Neural cell (in vitro differentiated cells): ENCODE data around the gene CLSTN2. TPM values are rescaled to one million over a fixed set of nuclear protein-coding genes. Genes with fewer than 3 reads are reported as not detected.
A peak's percentile ranks its signal among the peaks of the same experiment; 100 is the strongest.

Source experiments
- H2AFZ ChIP-seq: fragments of 200-600, 300-800 bp; sonication (generic), shearing (Covaris generic); 2 replicates; pipeline ENCODE4 v1.6.0; 2014; ENCODE audit warnings: low read depth, mild to moderate bottlenecking, antibody characterized with exemption, low read length, moderate library complexity
- H3F3A ChIP-seq: fragments of 200-600 bp; shearing (Covaris generic); 2 replicates; pipeline ENCODE4 v1.6.1; 2016; ENCODE audit warnings: mild to moderate bottlenecking, moderate library complexity, mixed read lengths, antibody characterized with exemption, low read length; ENCODE audit not compliant: insufficient read depth, poor library complexity, severe bottlenecking
- H3K27ac ChIP-seq: fragments of 200-600, 300-800 bp; sonication (generic), shearing (Covaris generic); 2 replicates; pipeline ENCODE4 v1.5.1; 2014; ENCODE audit warnings: mild to moderate bottlenecking, low read length, moderate library complexity
- H3K27me3 ChIP-seq: fragments of 300-800, 200-600 bp; sonication (generic), shearing (Covaris generic); 2 replicates; pipeline ENCODE4 v1.6.0; 2014; ENCODE audit warnings: mild to moderate bottlenecking, low read depth, low read length, moderate library complexity; ENCODE audit not compliant: insufficient read depth
- H3K36me3 ChIP-seq: fragments of 300-800, 200-600 bp; sonication (generic), shearing (Covaris generic); 2 replicates; pipeline ENCODE4 v1.5.1; 2014; ENCODE audit warnings: mild to moderate bottlenecking, antibody characterized with exemption, low read length, moderate library complexity; ENCODE audit not compliant: insufficient read depth
- H3K4me2 ChIP-seq: fragments of 300-800, 200-600 bp; sonication (generic), shearing (Covaris generic); 2 replicates; pipeline ENCODE4 v1.6.0; 2014; ENCODE audit warnings: mild to moderate bottlenecking, low read length
- H3K4me3 ChIP-seq: fragments of 300-800, 200-600 bp; sonication (generic), shearing (Covaris generic); 2 replicates; pipeline ENCODE4 v1.5.1; 2014; ENCODE audit warnings: mild to moderate bottlenecking, low read length, moderate library complexity
- H3K79me2 ChIP-seq: fragments of 200-600 bp; shearing (Covaris generic); replicated peaks from 2 replicates; pipeline ENCODE4 v1.6.0; 2014; ENCODE audit warnings: mild to moderate bottlenecking, low read length, moderate library complexity; ENCODE audit not compliant: insufficient read depth
- H3K9ac ChIP-seq: fragments of 300-800, 200-600 bp; sonication (generic), shearing (Covaris generic); 2 replicates; pipeline ENCODE4 v1.6.1; 2016; ENCODE audit warnings: mild to moderate bottlenecking, low read length, mixed read lengths
- H3K9me2 ChIP-seq: fragments of 200-600 bp; shearing (Covaris generic); 2 replicates; pipeline ENCODE4 v1.6.1; 2016; ENCODE audit warnings: mild to moderate bottlenecking, low read length, mixed read lengths; ENCODE audit not compliant: insufficient read depth
- H3K9me3 ChIP-seq: fragments of 200-600, 300-800 bp; sonication (generic), shearing (Covaris generic); 2 replicates; pipeline ENCODE4 v1.6.1; 2016; ENCODE audit warnings: mild to moderate bottlenecking, mixed run types, low read length, moderate library complexity, mixed read lengths
- H4K20me1 ChIP-seq: fragments of 200-600 bp; shearing (Covaris generic); 2 replicates; pipeline ENCODE4 v1.6.1; 2016; ENCODE audit warnings: mild to moderate bottlenecking, mixed run types; ENCODE audit not compliant: insufficient read depth
- EP300 ChIP-seq: fragments of 450-650 bp; conservative IDR thresholded peaks from 2 replicates; pipeline ENCODE4 v1.6.1; 2014; ENCODE audit warnings: antibody characterized with exemption, mild to moderate bottlenecking, moderate library complexity; ENCODE audit not compliant: poor library complexity, severe bottlenecking
- EZH2 ChIP-seq: fragments of 200-600, 300-800 bp; shearing (Covaris generic), sonication (generic); IDR thresholded peaks from 2 replicates; pipeline ENCODE4 v1.6.1; 2014; ENCODE audit warnings: antibody characterized with exemption, low read length, borderline replicate concordance, mild to moderate bottlenecking; ENCODE audit not compliant: insufficient read depth, poor library complexity, severe bottlenecking
- MXI1 ChIP-seq: fragments of 450-650 bp; conservative IDR thresholded peaks from 2 replicates; pipeline ENCODE4 v1.6.1; 2014; ENCODE audit warnings: antibody characterized with exemption, mild to moderate bottlenecking; ENCODE audit not compliant: poor library complexity, severe bottlenecking
- POLR2AphosphoS5 ChIP-seq: IDR thresholded peaks from 2 replicates; pipeline ENCODE4 v1.6.1; 2012
- RAD21 ChIP-seq: fragments of 450-650 bp; conservative IDR thresholded peaks from 2 replicates; pipeline ENCODE4 v1.6.1; 2014; ENCODE audit warnings: antibody characterized with exemption, mild to moderate bottlenecking, moderate library complexity
- SMC3 ChIP-seq: fragments of 450-650 bp; conservative IDR thresholded peaks from 2 replicates; pipeline ENCODE4 v1.6.1; 2014; ENCODE audit warnings: antibody characterized with exemption, mild to moderate bottlenecking, moderate library complexity; ENCODE audit not compliant: poor library complexity
- TAF1 ChIP-seq: IDR thresholded peaks from 2 replicates; pipeline ENCODE4 v1.6.1; 2012; ENCODE audit warnings: low read depth
- polyA plus RNA-seq: library from polyadenylated mRNA; depleted of rRNA; stranded (reverse); fragments of >200 nt; gene quantifications from 2 replicates; pipeline ENCODE4 v1.2.3, GENCODE V29; 2014
- TF ChIP-seq, protein P1 (sequence below): fragments of 450-650 bp; IDR thresholded peaks from 2 replicates; pipeline ENCODE4 v1.5.1; 2014; ENCODE audit warnings: antibody characterized with exemption, mild to moderate bottlenecking, moderate library complexity; ENCODE audit not compliant: poor library complexity, severe bottlenecking
- TF ChIP-seq, protein P2 (sequence below): IDR thresholded peaks from 2 replicates; pipeline ENCODE4 v1.6.1; 2012; ENCODE audit warnings: borderline replicate concordance

The CLSTN2 gene
- polyA plus RNA-seq, 1 donor from 2014 or later: 10.7 TPM

DNA sequence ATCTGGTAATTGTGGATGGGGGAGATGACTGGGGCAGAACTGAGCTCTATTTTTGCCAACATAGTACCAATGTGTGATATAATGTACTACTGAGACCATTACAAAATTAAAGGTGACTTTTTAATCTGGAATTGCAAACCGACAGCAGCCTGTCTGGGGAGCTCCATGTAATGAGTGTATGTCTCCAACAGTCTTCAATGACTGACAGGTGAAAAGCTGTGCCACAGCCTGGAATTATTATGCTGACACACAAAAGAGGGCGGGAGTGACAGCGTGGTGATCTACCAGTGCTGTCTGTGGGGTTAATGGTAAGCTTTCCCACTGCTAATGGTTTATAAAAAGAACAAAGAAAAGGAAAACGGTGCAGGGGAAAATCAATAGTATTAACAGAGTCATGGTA is 143.4 kb downstream of the CLSTN2 start:
- no peaks in the 10 kb centered on the region for H3F3A ChIP-seq
- H3K9ac ChIP-seq: no peak overlapping the region
- H3K27me3 ChIP-seq: no peaks in the 10 kb centered on the region
- no peaks in the 10 kb centered on the region for H3K9me2 ChIP-seq
- no peaks in the 10 kb centered on the region for H4K20me1 ChIP-seq
- H2AFZ ChIP-seq: no peak overlapping the region
- TF ChIP-seq POLR2AphosphoS5 (peak; percentile 80), TAF1 (no peak), EP300 (peak; percentile 92), SMC3 (peak; percentile 9)
- H3K79me2 ChIP-seq: no peaks in the 10 kb centered on the region
- H3K36me3 ChIP-seq: no peaks in the 10 kb centered on the region
- peak overlapping the region; percentile 10 for H3K4me2 ChIP-seq
- peak overlapping the region; percentile 14 for H3K4me3 ChIP-seq
- H3K9me3 ChIP-seq: no peaks in the 10 kb centered on the region
- H3K27ac ChIP-seq: peak overlapping the region; percentile 61

DNA sequence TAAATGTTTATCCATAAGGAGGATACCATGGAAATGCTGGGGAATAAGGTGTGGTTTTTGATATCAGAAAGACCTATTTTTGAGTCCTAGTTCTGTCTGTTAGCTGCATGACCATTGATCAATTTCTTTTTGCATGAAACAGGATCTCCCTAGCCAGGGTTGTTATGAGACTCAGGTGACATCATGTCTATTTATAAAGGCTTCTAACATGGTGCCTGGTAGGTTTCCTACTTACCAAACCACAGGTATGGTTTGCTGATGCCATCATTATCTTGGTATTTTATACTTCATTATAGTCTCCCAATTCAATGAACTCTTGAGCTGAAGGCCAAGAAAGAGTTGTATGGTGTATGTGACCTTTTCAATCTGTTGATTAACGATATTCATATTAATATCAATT is 144.0 kb downstream of the CLSTN2 start:
- Histone ChIP-seq H3K4me3 (peak overlapping the region; percentile 14), H3K79me2 (no peaks in the 10 kb centered on the region), H3K9me3 (no peaks in the 10 kb centered on the region), H3K9ac (no peak overlapping the region), H3K27me3 (no peaks in the 10 kb centered on the region), H3F3A (no peaks in the 10 kb centered on the region), H4K20me1 (no peaks in the 10 kb centered on the region), H3K36me3 (no peaks in the 10 kb centered on the region), H3K9me2 (no peaks in the 10 kb centered on the region), H3K4me2 (peak overlapping the region; percentile 10), H2AFZ (no peak overlapping the region), H3K27ac (peak overlapping the region; percentile 61)
- TF ChIP-seq RAD21 (no peak), EZH2 (no peak), EP300 (no peak), POLR2AphosphoS5 (no peak)

DNA sequence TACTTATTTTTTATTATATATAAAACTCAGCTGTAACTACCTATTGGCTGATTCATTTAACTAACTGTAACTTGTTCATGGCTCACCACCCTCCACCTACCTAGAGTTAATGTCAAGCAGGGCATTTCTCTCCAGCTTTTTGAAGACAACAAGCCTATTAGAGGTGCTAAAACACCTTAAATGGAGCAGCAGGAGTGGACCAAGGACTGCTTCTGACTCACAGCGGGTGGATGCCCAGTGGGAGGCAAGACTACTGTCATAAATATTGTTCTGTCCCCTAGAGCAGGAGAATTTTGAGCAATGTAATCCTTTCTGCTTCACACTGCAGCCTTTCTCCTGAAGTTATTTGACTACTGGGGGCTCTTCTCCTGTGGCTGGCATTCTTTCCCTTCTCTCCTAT is 146.9 kb downstream of the CLSTN2 start:
- no peak for TF ChIP-seq POLR2AphosphoS5
- Histone ChIP-seq H4K20me1 (no peaks in the 10 kb centered on the region), H3K27me3 (no peaks in the 10 kb centered on the region)

DNA sequence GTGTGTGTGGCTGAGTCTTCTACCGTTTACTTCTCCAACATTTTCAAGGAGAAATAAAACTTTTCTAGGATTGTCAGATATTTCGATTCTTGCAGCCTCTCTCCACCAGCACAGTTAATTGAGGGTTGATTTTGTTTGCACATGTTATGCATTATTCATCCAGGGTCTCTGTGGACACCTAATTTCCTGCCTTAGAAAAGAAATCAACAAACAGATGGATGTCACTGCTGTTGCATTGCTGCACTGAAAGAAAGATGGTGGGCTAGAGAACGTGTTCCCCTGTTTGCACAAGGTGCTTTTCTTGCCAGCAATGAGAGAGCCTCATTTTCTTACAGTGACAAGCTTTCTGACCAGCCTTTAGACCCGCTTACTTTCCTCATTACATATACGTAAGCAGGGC is 150.0 kb downstream of the CLSTN2 start:
- Histone ChIP-seq H3K27ac (no peak overlapping the region), H2AFZ (no peak overlapping the region), H3K36me3 (no peaks in the 10 kb centered on the region), H3K79me2 (no peaks in the 10 kb centered on the region), H3K27me3 (no peaks in the 10 kb centered on the region), H3F3A (no peaks in the 10 kb centered on the region), H3K4me3 (no peak overlapping the region), H3K4me2 (no peak overlapping the region), H3K9ac (no peak overlapping the region), H3K9me2 (no peaks in the 10 kb centered on the region), H4K20me1 (no peaks in the 10 kb centered on the region), H3K9me3 (no peaks in the 10 kb centered on the region)
- TF ChIP-seq, protein P1, sequence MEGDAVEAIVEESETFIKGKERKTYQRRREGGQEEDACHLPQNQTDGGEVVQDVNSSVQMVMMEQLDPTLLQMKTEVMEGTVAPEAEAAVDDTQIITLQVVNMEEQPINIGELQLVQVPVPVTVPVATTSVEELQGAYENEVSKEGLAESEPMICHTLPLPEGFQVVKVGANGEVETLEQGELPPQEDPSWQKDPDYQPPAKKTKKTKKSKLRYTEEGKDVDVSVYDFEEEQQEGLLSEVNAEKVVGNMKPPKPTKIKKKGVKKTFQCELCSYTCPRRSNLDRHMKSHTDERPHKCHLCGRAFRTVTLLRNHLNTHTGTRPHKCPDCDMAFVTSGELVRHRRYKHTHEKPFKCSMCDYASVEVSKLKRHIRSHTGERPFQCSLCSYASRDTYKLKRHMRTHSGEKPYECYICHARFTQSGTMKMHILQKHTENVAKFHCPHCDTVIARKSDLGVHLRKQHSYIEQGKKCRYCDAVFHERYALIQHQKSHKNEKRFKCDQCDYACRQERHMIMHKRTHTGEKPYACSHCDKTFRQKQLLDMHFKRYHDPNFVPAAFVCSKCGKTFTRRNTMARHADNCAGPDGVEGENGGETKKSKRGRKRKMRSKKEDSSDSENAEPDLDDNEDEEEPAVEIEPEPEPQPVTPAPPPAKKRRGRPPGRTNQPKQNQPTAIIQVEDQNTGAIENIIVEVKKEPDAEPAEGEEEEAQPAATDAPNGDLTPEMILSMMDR: no peak
- TF ChIP-seq MXI1: no peak
- no peak for TF ChIP-seq SMC3
- TF ChIP-seq, protein P2, sequence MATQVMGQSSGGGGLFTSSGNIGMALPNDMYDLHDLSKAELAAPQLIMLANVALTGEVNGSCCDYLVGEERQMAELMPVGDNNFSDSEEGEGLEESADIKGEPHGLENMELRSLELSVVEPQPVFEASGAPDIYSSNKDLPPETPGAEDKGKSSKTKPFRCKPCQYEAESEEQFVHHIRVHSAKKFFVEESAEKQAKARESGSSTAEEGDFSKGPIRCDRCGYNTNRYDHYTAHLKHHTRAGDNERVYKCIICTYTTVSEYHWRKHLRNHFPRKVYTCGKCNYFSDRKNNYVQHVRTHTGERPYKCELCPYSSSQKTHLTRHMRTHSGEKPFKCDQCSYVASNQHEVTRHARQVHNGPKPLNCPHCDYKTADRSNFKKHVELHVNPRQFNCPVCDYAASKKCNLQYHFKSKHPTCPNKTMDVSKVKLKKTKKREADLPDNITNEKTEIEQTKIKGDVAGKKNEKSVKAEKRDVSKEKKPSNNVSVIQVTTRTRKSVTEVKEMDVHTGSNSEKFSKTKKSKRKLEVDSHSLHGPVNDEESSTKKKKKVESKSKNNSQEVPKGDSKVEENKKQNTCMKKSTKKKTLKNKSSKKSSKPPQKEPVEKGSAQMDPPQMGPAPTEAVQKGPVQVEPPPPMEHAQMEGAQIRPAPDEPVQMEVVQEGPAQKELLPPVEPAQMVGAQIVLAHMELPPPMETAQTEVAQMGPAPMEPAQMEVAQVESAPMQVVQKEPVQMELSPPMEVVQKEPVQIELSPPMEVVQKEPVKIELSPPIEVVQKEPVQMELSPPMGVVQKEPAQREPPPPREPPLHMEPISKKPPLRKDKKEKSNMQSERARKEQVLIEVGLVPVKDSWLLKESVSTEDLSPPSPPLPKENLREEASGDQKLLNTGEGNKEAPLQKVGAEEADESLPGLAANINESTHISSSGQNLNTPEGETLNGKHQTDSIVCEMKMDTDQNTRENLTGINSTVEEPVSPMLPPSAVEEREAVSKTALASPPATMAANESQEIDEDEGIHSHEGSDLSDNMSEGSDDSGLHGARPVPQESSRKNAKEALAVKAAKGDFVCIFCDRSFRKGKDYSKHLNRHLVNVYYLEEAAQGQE: no peak
- no peak for TF ChIP-seq RAD21
- no peak for TF ChIP-seq EZH2
- no peak for TF ChIP-seq EP300
- TF ChIP-seq POLR2AphosphoS5: no peak
- no peak for TF ChIP-seq TAF1

More for the DNA sequence above, 146.9 kb downstream of the CLSTN2 start:
- Histone ChIP-seq H3K9me2 (no peaks in the 10 kb centered on the region), H3K4me3 (no peak overlapping the region), H3K27ac (no peak overlapping the region), H3F3A (no peaks in the 10 kb centered on the region), H3K36me3 (no peaks in the 10 kb centered on the region), H3K9me3 (no peaks in the 10 kb centered on the region), H3K4me2 (no peak overlapping the region), H3K9ac (no peak overlapping the region), H3K79me2 (no peaks in the 10 kb centered on the region), H2AFZ (no peak overlapping the region)
